ENCODE results near the gene P2RY14. TPM values are rescaled to one million over a fixed set of nuclear protein-coding genes. Genes with fewer than 3 reads are reported as not detected.

P2RY14 gene
- total RNA-seq, 1 experiment from 2014 or later: 0.04 TPM

- Histone ChIP-seq H3K4me3 (no peak within 1 kb of the TSS), H3K27ac (no peak within 1 kb of the TSS), H3K27me3 (0 out of 2 replicates have a peak, but pooled peaks cover 7% of the 10 kb centered on the region), H3K4me1 (no peaks in the 10 kb centered on the region), H3K36me3 (no peaks in the 10 kb centered on the region), H3K9me3 (replicated peaks) (no peaks in the 10 kb centered on the region)
- no peak for DNase-seq
These were observed 75.3 kb downstream of the P2RY14 start, which contains the start of gene GPR171 for GRCh38 chr3:151203051-151203420. GPR171 (minus strand) TSS chr3:151203216; CDS start chr3:151199386, 3,830 bp downstream.

DNA sequence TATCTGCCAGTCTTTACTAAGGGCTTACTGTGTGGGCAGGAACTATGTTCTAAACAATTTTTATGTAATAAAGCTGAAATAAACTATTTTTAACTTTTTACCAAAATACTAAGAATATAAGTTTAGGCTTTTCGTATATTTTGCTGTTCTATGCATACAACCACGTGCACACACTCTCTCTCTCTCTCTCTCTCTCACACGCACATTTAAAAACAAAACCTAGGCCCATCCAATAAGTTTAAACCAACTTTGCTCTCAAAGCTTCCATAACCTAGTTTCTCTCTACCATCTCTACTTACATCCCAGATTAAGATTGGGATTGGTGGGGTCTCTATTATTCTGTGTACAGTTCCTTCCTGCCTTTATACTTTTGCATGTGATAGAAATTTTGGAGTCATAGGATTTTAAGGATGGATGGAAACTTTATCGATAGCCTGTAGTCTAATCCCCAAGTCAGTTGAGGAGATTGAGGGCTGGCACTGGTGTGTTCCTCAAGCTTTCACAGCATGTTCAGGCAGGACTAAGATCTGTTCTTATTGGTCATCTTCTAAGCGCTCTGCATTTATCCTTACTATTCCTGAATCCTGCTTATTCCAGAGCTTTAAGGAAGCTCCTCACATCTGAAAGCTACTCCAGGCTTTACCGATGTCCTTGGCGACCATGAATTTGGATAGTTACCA, 77.2 kb downstream of the P2RY14 start:
- no peaks in the 10 kb centered on the region for H3K36me3 ChIP-seq
- no peak overlapping the region for H3K27ac ChIP-seq
- no peaks in the 10 kb centered on the region for H3K9me3 ChIP-seq (replicated peaks)
- H3K27me3 ChIP-seq: 0 out of 2 replicates have a peak, but pooled peaks cover 7% of the 10 kb centered on the region
- no peaks in the 10 kb centered on the region for H3K4me1 ChIP-seq
- DNase-seq: no peak
- no peak overlapping the region for H3K4me3 ChIP-seq

DNA sequence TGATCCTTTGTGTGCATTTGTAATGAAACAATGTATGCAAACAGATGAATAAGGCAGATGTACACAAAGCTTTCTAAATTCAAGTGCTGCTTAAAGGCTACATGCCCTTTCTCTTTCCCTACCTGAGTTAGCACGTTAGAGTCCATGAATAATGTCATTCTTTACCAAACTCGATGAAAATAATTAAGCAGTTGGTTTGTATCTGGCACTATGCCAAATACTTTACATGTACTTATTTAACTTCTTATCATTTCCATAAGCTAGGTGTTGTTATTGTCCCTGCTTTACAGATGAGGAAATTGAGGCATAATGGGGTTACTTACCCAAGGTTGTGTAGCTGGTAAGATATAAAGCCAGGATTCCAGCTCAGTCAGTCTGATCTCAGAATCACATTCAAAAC, 77.8 kb downstream of the P2RY14 start:
- no peak for DNase-seq
- Histone ChIP-seq H3K36me3 (no peaks in the 10 kb centered on the region), H3K27ac (no peak overlapping the region), H3K9me3 (replicated peaks) (no peaks in the 10 kb centered on the region), H3K4me3 (no peak overlapping the region), H3K4me1 (no peaks in the 10 kb centered on the region), H3K27me3 (0 out of 2 replicates have a peak, but pooled peaks cover 7% of the 10 kb centered on the region)

DNA sequence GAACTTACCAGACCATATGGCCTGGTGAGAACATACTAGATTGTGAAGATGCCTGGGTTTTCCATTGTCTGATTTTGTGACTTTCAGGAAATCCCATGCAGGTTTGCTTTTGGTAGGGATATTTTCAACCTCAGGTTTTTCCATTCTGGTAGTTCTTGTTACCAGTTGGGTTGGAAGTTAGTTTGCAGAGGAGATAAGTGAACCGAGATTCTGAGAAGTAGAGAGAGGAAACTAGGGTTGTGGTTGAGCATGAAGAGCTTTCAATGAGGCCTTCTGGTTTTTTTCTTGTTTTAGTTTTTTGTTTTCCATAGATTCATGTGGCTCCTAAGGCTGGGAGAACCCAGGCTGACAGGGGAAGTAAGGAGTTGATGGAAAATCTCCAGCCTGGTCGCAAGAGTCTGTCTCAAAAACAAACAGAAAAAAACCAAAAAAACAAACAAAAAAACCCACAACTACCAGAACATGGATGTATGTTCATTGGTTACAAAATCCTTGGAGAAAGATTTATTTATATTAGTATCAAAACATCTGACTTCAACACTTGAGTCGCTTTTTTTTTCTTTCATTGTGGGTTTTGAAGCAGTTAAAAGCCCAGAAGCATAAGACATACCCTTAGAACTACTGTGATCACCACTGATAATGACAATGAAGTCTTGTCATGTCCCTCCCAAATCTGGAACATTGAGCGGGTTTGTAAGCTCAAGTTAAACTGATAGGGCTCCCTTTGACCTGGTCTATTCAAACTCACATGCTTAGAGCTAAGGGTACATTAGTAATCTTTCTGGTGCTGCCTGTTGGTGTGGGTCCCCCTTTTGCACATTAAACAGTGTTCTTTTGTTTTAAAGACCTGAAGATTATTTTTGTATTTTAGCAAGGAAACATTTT, 78.5 kb downstream of the P2RY14 start:
- Histone ChIP-seq H3K9me3 (replicated peaks) (no peaks in the 10 kb centered on the region), H3K36me3 (no peaks in the 10 kb centered on the region), H3K27ac (no peak overlapping the region), H3K27me3 (0 out of 2 replicates have a peak, but pooled peaks cover 7% of the 10 kb centered on the region), H3K4me3 (no peak overlapping the region), H3K4me1 (no peaks in the 10 kb centered on the region)
- DNase-seq: no peak

GRCh38 chr3:151198849-151199248, 79.5 kb downstream of the P2RY14 start:
- Histone ChIP-seq H3K36me3 (no peaks in the 10 kb centered on the region), H3K4me3 (no peak overlapping the region), H3K9me3 (replicated peaks) (no peaks in the 10 kb centered on the region), H3K27ac (no peak overlapping the region), H3K27me3 (0 out of 2 replicates have a peak, but pooled peaks cover 7% of the 10 kb centered on the region), H3K4me1 (no peaks in the 10 kb centered on the region)
- DNase-seq: no peak

GRCh38 chr3:151197981-151198767, 80.2 kb downstream of the P2RY14 start:
- no peak overlapping the region for H3K27ac ChIP-seq

GRCh38 chr3:151197228-151197627, 81.1 kb downstream of the P2RY14 start:
- no peak for DNase-seq
- Histone ChIP-seq H3K4me3 (no peak overlapping the region), H3K27ac (no peak overlapping the region), H3K4me1 (no peaks in the 10 kb centered on the region), H3K36me3 (no peaks in the 10 kb centered on the region), H3K9me3 (replicated peaks) (no peaks in the 10 kb centered on the region), H3K27me3 (0 out of 2 replicates have a peak, but pooled peaks cover 7% of the 10 kb centered on the region)

More at GRCh38 chr3:151197981-151198767, 80.2 kb downstream of the P2RY14 start:
- no peak for DNase-seq
- H3K4me3 ChIP-seq: no peak overlapping the region
- H3K27me3 ChIP-seq: 0 out of 2 replicates have a peak, but pooled peaks cover 7% of the 10 kb centered on the region
- H3K36me3 ChIP-seq: no peaks in the 10 kb centered on the region
- H3K9me3 ChIP-seq (replicated peaks): no peaks in the 10 kb centered on the region
- H3K4me1 ChIP-seq: no peaks in the 10 kb centered on the region

- DNase-seq: no peak
- H3K9me3 ChIP-seq (replicated peaks): no peaks in the 10 kb centered on the region
- H3K27ac ChIP-seq: no peak overlapping the region
- 0 out of 2 replicates have a peak, but pooled peaks cover 7% of the 10 kb centered on the region for H3K27me3 ChIP-seq
- H3K4me3 ChIP-seq: no peak overlapping the region
- no peaks in the 10 kb centered on the region for H3K4me1 ChIP-seq
- H3K36me3 ChIP-seq: no peaks in the 10 kb centered on the region
These were observed 81.9 kb downstream of the P2RY14 start for GRCh38 chr3:151196434-151196833.

DNA sequence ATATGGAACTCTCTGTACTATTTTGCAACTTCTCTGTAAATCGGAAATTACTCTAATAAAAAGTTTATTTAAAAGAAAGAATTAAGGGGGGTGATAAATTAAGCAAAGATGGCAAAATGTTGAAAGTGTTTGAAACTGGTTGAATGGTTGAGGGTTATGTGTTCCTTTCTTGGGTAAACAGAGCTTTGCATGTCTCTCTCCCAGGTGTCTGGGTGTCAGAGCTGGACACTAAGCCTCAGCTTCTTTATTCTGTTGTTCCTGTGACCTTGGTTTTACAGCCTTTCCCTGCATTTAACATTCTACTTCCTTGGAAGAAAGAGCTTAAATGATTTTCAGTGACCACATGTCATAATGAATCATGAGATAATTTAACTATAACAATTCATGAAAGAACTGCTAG, 82.5 kb downstream of the P2RY14 start:
- Histone ChIP-seq H3K9me3 (replicated peaks) (no peaks in the 10 kb centered on the region), H3K4me1 (no peaks in the 10 kb centered on the region), H3K36me3 (no peaks in the 10 kb centered on the region), H3K27me3 (0 out of 2 replicates have a peak, but pooled peaks cover 7% of the 10 kb centered on the region), H3K27ac (no peak overlapping the region), H3K4me3 (no peak overlapping the region)
- no peak for DNase-seq

DNA sequence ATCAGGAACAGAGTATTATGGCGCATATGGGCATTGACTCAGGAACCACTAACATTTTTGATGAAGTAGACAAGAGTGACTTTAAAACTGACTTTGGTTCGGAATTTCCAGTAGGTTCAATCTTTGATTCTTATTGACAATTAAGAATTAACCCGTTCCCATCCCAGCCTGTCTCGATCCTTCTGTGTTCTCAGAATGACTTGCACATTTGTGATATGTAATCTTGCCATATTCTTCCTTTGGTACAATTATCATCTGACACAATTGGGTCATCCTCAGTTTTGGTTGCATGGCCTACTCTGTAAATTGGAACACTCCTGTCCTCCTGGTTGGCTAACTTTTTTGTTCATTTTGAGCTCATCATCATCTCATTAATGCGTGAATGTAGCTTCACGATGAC, 85.8 kb downstream of the P2RY14 start:
- Histone ChIP-seq H3K4me3 (no peak overlapping the region), H3K9me3 (replicated peaks) (no peaks in the 10 kb centered on the region), H3K27me3 (no peaks in the 10 kb centered on the region), H3K36me3 (no peaks in the 10 kb centered on the region), H3K27ac (no peak overlapping the region), H3K4me1 (no peaks in the 10 kb centered on the region)
- DNase-seq: no peak

GRCh38 chr3:151191095-151191494, 87.2 kb downstream of the P2RY14 start:
- Histone ChIP-seq H3K27ac (no peak overlapping the region), H3K4me3 (no peak overlapping the region), H3K36me3 (no peaks in the 10 kb centered on the region), H3K27me3 (no peaks in the 10 kb centered on the region), H3K9me3 (replicated peaks) (no peaks in the 10 kb centered on the region), H3K4me1 (no peaks in the 10 kb centered on the region)
- DNase-seq: no peak

GRCh38 chr3:151183265-151183671, 95.1 kb downstream of the P2RY14 start:
- Histone ChIP-seq H3K4me1 (no peaks in the 10 kb centered on the region), H3K9me3 (replicated peaks) (no peaks in the 10 kb centered on the region), H3K27ac (no peak overlapping the region), H3K36me3 (no peaks in the 10 kb centered on the region), H3K4me3 (no peak overlapping the region), H3K27me3 (no peaks in the 10 kb centered on the region)
- DNase-seq: no peak

GRCh38 chr3:151182349-151183079, 95.8 kb downstream of the P2RY14 start:
- no peak for DNase-seq
- Histone ChIP-seq H3K4me3 (no peak overlapping the region), H3K27ac (no peak overlapping the region), H3K9me3 (replicated peaks) (no peaks in the 10 kb centered on the region), H3K4me1 (no peaks in the 10 kb centered on the region), H3K27me3 (no peaks in the 10 kb centered on the region), H3K36me3 (no peaks in the 10 kb centered on the region)

DNA sequence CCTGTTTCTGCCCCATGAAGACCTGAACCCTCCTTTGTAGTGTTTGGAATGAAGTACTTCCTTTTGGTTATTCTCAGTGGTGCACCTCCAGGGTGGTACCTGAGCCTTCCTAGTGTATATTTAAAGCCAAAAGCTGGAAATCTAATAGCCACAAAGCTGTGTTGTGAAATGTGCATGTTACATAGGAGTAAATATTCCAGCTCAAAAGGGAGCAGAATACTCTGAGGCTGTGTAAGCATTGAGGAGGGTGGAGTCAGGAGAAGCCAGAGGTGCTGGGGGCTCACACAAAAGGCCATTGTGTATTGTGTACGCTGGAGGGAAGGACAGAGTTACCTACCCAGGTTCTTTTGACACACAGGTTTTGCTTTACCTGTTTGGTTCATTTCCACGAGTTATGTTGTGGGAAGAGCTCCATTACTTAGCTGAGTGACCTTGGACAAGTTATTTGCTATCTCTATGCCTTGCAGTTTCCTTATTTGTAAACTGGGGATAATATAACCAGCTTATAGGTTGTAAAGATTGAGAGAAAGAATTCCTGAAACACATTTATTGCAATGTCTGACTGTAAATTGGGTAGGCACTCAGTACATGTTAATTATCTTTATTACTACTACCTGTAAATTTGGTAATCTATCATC, 100.0 kb downstream of the P2RY14 start:
- no peak for DNase-seq
- Histone ChIP-seq H3K27me3 (no peaks in the 10 kb centered on the region), H3K36me3 (no peaks in the 10 kb centered on the region)

More for the DNA sequence above, 100.0 kb downstream of the P2RY14 start:
- Histone ChIP-seq H3K4me1 (no peaks in the 10 kb centered on the region), H3K9me3 (replicated peaks) (no peaks in the 10 kb centered on the region), H3K27ac (no peak overlapping the region), H3K4me3 (no peak overlapping the region)
